Testis (tissue), 3 donors: ENCODE data around the gene ALG9. TPM values are rescaled to one million over a fixed set of nuclear protein-coding genes. Genes with fewer than 3 reads are reported as not detected.

Source experiments
- DNase-seq: peaks from one replicate; pipeline ENCODE4 v3.0.0-alpha.2; 2019
- H3K27ac ChIP-seq, 2 donors: fragments of 200-600 bp; sonication (generic); one replicate each; pipeline ENCODE4 v1.5.1; 2019
- H3K27me3 ChIP-seq: fragments of 200-600 bp; sonication (generic); one replicate; pipeline ENCODE4 v1.5.1; 2019
- H3K36me3 ChIP-seq: fragments of 200-600 bp; sonication (generic); one replicate; pipeline ENCODE4 v1.5.1; 2017; ENCODE audit warnings: low read depth; ENCODE audit errors: missing control alignments
- H3K4me1 ChIP-seq: fragments of 200-600 bp; sonication (generic); one replicate; pipeline ENCODE4 v1.5.1; 2019
- H3K4me3 ChIP-seq, 2 donors: fragments of 200-600 bp; sonication (generic); one replicate each; pipeline ENCODE4 v1.5.1; 2017 to 2019
- H3K9me3 ChIP-seq: fragments of 200-600 bp; sonication (generic); one replicate; pipeline ENCODE4 v1.5.1; 2017
- POLR2A ChIP-seq: fragments of 450-650 bp; IDR thresholded peaks from one replicate; pipeline ENCODE4 v1.6.1; 2017; ENCODE audit warnings: antibody characterized with exemption, mild to moderate bottlenecking, moderate library complexity
- whole genome bisulfite sequencing, 2 donors: methylation state at CpG; one replicate each; pipeline ENCODE4 v1.1.5; 2018; 5-methylcytosine and 5-hydroxymethylcytosine counted together
- intact Hi-C: fragments of 100-400 bp; cut with DNase I; formaldehyde crosslinking; loops from one replicate; pipeline ENCODE4 v1.15.1; 2023; ENCODE audit warnings: low total_unique reads
- polyA plus RNA-seq: library from polyadenylated mRNA; stranded (reverse); fragments of 350-450 nt; fragmentation: Illumina TruSeq; extraction: RNeasy Lipid Tissue Mini Kit (QIAGEN cat#74804); gene quantifications from one replicate; pipeline ENCODE4 v1.2.3, GENCODE V29; 2014; ENCODE audit warnings: low read depth, low replicate concordance; ENCODE audit not compliant: insufficient read depth
- total RNA-seq, 2 donors: library from RNA; depleted of rRNA; stranded (reverse); fragments of >200 nt; gene quantifications; one replicate each; pipeline ENCODE4 v1.2.3, GENCODE V29; 2016
- TF ChIP-seq, protein P1 (sequence below), 3 experiments: fragments of 450-650 bp in 2 of 3; fragments of 200-600 bp in 1 of 3; sonication (generic) in 1 of 3; IDR thresholded peaks; one replicate each; pipeline ENCODE4 v1.5.1; 2016 to 2019; ENCODE audit warnings: antibody characterized with exemption in 3 of 3, mild to moderate bottlenecking in 2 of 3, moderate library complexity in 1 of 3

The ALG9 gene
- total and polyA plus RNA-seq, 3 donors from 2014 or later = 40.1 to 42.0 (median 41.3) TPM

DNA sequence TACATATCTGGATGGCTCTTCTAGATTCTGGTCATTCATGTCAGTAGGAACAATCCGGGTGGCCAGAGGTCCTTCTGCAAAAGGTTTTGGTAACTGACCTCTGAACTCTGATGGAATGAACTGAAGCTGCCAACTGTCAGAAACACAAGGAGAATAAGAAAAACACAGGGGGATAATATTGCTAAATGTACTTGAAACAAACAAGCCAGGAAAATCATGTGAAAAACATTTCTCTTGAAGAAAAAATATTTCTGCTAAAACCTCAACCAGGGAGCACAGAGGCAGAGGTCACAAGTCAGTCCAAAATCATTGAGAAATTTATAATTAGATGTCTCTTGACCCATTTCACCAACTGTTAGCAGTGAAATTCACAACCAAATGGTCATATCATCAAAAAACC is 35.2 kb downstream of the ALG9 start:
- no peak for TF ChIP-seq POLR2A
- TF ChIP-seq, protein P1, sequence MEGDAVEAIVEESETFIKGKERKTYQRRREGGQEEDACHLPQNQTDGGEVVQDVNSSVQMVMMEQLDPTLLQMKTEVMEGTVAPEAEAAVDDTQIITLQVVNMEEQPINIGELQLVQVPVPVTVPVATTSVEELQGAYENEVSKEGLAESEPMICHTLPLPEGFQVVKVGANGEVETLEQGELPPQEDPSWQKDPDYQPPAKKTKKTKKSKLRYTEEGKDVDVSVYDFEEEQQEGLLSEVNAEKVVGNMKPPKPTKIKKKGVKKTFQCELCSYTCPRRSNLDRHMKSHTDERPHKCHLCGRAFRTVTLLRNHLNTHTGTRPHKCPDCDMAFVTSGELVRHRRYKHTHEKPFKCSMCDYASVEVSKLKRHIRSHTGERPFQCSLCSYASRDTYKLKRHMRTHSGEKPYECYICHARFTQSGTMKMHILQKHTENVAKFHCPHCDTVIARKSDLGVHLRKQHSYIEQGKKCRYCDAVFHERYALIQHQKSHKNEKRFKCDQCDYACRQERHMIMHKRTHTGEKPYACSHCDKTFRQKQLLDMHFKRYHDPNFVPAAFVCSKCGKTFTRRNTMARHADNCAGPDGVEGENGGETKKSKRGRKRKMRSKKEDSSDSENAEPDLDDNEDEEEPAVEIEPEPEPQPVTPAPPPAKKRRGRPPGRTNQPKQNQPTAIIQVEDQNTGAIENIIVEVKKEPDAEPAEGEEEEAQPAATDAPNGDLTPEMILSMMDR (IDR thresholded peaks at IDR 0.05) = no peak
- no peaks in the 10 kb centered on the region for H3K27me3 ChIP-seq
- H3K9me3 ChIP-seq = no peaks in the 10 kb centered on the region
- intact Hi-C loops = no loop called here
- H3K4me1 ChIP-seq = no peaks in the 10 kb centered on the region
- H3K27ac ChIP-seq = no peak overlapping the region
- WGBS, 2 donors = 65 to 67% methylated on average over 1 of the region's 1 CpG
- no peak overlapping the region for H3K4me3 ChIP-seq
- H3K36me3 ChIP-seq = no peaks in the 10 kb centered on the region
- DNase-seq = no peak

DNA sequence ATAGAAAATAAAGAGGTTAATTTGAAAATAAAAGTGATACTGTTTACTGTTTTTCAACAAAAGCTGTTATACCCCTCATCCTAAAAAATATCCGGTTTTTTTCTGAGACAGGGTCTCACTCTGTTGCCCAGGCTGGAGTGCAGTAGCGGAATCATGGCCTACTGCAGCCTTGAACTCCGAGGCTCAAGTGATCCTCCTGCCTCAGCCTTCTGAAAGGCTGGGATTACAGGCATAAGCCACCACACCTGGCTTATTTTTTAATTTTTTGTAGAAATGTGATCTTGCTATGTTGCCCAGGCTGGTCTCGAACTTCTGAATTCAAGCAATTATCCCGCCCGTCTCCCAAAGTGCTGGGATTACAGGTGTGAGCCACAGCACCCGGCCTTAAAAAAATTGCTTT is 35.7 kb downstream of the ALG9 start:
- whole genome bisulfite sequencing, 2 donors = 96 to 97% methylated on average over 7 of the region's 7 CpGs
- H3K36me3 ChIP-seq = no peaks in the 10 kb centered on the region
- H3K4me3 ChIP-seq = no peak overlapping the region
- H3K27ac ChIP-seq = no peak overlapping the region
- intact Hi-C loops = no loop called here
- H3K4me1 ChIP-seq = no peaks in the 10 kb centered on the region
- no peaks in the 10 kb centered on the region for H3K27me3 ChIP-seq
- no peaks in the 10 kb centered on the region for H3K9me3 ChIP-seq
- TF ChIP-seq, protein P1 (IDR thresholded peaks at IDR 0.05) = no peak
- no peak for TF ChIP-seq POLR2A
- DNase-seq = no peak

DNA sequence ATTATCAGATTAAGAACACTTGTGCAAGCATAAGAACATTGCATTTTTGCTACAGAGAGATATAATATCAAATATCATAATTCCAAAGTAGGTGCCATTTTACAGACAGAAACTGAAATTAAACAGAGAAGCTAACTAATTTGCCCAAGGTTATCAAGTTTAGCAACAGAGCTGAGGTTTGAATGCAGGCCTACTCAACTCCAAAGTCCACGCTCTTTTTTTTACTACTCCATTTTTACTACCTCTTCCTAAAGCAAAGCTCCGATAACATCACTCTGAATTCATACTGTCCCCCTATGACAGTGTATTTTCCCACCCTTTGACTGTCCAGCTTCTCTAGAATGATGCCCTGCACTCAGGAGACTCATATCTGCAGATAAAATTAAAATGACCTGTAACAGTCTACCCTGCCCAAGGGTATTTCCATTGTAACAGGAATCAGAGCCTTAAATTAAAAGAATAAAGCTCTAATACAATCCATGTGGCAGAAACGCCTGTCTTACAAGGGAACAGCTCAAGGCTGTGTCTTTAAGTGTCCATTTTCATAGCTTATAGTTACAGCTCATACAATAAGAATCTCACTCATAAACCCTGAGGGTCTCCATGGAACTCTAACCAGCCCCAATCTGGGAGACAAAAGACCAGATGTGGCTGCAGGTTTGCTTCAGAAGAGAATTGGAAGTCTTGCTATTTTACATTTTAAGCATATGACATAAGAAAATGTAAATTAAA is 36.8 kb downstream of the ALG9 start:
- intact Hi-C loops = no loop called here
- 95 to 97% methylated on average over 3 of the region's 3 CpGs for WGBS, 2 donors
- no peaks in the 10 kb centered on the region for H3K9me3 ChIP-seq
- no peaks in the 10 kb centered on the region for H3K4me1 ChIP-seq
- no peak overlapping the region for H3K27ac ChIP-seq
- DNase-seq = no peak
- H3K36me3 ChIP-seq = no peaks in the 10 kb centered on the region
- no peak overlapping the region for H3K4me3 ChIP-seq
- no peak for TF ChIP-seq POLR2A
- TF ChIP-seq, protein P1 (IDR thresholded peaks at IDR 0.05) = no peak
- no peaks in the 10 kb centered on the region for H3K27me3 ChIP-seq

DNA sequence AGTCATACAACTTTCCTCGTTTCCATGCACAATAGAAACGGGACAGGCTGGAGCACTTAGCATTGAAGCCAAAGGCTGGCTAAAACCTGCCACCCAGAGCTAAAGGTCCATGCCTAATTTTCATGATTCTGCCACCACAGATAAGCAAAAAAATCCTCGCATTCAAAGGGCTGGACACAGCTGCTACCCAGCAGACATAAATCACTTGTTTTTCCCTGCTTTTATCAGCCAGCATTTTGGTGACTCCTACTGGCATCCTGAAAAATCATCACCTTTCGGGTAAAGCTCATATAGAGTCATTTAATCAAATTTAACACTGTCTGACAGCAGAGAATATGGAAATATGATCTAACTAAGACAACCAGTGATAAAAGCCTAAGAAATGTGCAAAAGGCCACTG is 37.9 kb downstream of the ALG9 start:
- H3K36me3 ChIP-seq = no peaks in the 10 kb centered on the region
- no peaks in the 10 kb centered on the region for H3K27me3 ChIP-seq
- H3K27ac ChIP-seq = no peak overlapping the region
- no peak overlapping the region for H3K4me3 ChIP-seq
- DNase-seq = no peak
- H3K4me1 ChIP-seq = no peaks in the 10 kb centered on the region
- H3K9me3 ChIP-seq = no peaks in the 10 kb centered on the region
- 77 to 79% methylated on average over 4 of the region's 4 CpGs for WGBS, 2 donors
- intact Hi-C loops = no loop called here
- TF ChIP-seq, protein P1 (IDR thresholded peaks at IDR 0.05) = no peak
